ENCODE measurements around the gene SLC35F2. TPM values are rescaled to one million over a fixed set of nuclear protein-coding genes. Genes with fewer than 3 reads are reported as not detected.
A peak's percentile ranks its signal among the peaks of the same experiment; 100 is the strongest.

The SLC35F2 gene
- total RNA-seq, 1 donor from 2014 or later, result 3.1 TPM

DNA sequence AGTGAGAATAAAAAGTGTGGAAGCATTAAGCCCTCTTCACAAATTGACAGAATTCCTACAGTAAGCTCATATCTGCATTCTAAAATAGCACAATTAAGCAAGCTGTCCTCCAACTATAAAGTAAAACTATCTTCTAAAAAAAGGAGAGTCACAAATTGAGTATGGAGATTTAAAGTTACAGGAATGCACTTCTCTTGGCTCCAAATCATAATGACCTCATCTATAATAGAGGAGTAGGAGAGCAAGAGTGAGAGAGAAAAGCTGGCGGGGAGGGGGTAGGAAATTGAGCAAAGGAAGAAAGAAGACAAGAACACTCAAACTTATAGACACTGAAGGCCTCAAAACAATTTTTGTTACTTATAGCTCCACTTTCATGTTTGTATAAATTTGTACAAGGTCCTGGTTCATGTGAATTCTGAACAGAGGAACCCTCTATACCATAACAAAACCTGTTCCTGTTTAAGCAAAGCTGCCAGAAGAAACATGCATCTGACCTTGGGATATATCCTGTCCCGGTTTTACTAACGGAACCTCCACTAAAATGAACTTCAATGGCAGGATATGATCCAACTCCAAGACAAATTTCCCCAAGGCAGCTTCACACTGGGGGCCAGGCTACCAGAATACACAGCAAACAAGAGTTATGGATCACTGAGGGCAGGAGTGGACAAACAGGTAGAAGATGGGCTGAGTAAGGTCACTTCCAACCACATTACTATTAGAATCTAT, 37.2 kb downstream of the SLC35F2 start:
- Histone ChIP-seq H3K9ac (ENCODE audit: low read depth in 1 of 3, low read length in 3 of 3) (no peak overlapping the region), H3K4me1 (ENCODE audit: control insufficient read depth in 3 of 3, insufficient read depth in 3 of 3, low read length in 3 of 3) (no peaks in the 10 kb centered on the region), H3K27ac (ENCODE audit: low read depth, low read length) (peak overlapping the region; percentile 41), H3K4me3 (ENCODE audit: low read length in 3 of 3) (no peak overlapping the region), H3K27me3 (ENCODE audit: control insufficient read depth in 3 of 3, insufficient read depth in 3 of 3, low read length in 3 of 3) (no peaks in the 10 kb centered on the region), H3K9me3 (ENCODE audit: control insufficient read depth in 3 of 3, low read length in 3 of 3) (no peaks in the 10 kb centered on the region), H3K36me3 (ENCODE audit: control insufficient read depth in 3 of 3, insufficient read depth in 3 of 3, low read length in 3 of 3) (no peaks in the 10 kb centered on the region)

DNA sequence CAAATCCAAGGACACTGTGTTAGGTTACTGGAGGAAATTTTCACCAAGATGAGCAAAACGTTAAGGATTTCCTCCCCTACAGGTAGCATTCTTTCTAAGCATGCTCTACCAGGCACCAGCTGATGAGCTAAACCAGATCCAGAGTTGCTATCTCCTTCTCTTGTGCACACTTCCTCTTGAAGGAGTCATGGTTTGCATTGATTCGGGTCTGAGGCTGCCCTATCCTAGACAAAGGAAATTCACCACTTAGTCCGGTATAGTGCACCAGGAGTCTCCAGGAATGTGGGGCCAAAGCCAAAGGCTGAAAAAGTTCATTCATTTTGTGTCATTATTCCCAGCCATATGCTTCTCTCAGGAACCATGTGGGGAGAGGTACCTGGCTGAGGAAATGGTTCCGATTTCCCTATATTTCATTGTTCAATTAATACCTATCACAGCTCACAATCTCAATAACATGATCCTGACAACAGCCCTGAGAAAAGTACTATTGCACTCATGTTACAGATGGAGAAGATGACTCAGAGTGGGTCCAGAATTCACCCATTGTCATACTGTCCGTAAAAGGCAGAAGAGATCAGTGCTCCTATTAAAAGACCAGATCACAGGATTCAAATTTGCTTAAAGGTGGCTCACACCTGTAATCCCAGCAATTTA, 39.1 kb downstream of the SLC35F2 start:
- no peak overlapping the region for H3K27ac ChIP-seq (ENCODE audit: low read depth, low read length)
- H3K36me3 ChIP-seq (ENCODE audit: control insufficient read depth in 3 of 3, insufficient read depth in 3 of 3, low read length in 3 of 3), result no peaks in the 10 kb centered on the region
- H3K4me1 ChIP-seq (ENCODE audit: control insufficient read depth in 3 of 3, insufficient read depth in 3 of 3, low read length in 3 of 3), result no peaks in the 10 kb centered on the region
- no peak overlapping the region for H3K9ac ChIP-seq (ENCODE audit: low read depth in 1 of 3, low read length in 3 of 3)
- no peaks in the 10 kb centered on the region for H3K9me3 ChIP-seq (ENCODE audit: control insufficient read depth in 3 of 3, low read length in 3 of 3)
- no peak overlapping the region for H3K4me3 ChIP-seq (ENCODE audit: low read length in 3 of 3)
- no peaks in the 10 kb centered on the region for H3K27me3 ChIP-seq (ENCODE audit: control insufficient read depth in 3 of 3, insufficient read depth in 3 of 3, low read length in 3 of 3)

DNA sequence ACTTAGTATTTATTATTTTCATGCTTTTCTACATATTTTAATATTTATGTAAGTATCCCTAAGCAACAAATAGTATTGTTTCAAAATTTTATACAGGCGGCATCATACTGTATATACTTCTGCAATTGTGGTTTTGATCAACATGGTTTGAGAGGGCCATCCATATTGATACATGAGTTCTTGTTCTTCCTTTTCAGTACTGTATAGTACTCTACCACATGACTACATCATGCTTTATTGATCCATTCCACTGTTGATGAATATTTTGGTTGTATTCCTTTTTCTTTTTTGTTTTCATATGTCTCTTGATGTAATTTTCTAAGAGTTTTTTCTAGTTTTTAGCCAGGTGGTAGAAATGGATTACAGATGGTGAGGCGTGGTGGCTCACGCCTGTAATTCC, 40.1 kb downstream of the SLC35F2 start:
- no peak overlapping the region for H3K27ac ChIP-seq (ENCODE audit: low read depth, low read length)
- no peaks in the 10 kb centered on the region for H3K27me3 ChIP-seq (ENCODE audit: control insufficient read depth in 3 of 3, insufficient read depth in 3 of 3, low read length in 3 of 3)
- H3K4me1 ChIP-seq (ENCODE audit: control insufficient read depth in 3 of 3, insufficient read depth in 3 of 3, low read length in 3 of 3), result no peaks in the 10 kb centered on the region
- H3K36me3 ChIP-seq (ENCODE audit: control insufficient read depth in 3 of 3, insufficient read depth in 3 of 3, low read length in 3 of 3), result no peaks in the 10 kb centered on the region
- no peak overlapping the region for H3K4me3 ChIP-seq (ENCODE audit: low read length in 3 of 3)
- H3K9ac ChIP-seq (ENCODE audit: low read depth in 1 of 3, low read length in 3 of 3), result no peak overlapping the region
- no peaks in the 10 kb centered on the region for H3K9me3 ChIP-seq (ENCODE audit: control insufficient read depth in 3 of 3, low read length in 3 of 3)

DNA sequence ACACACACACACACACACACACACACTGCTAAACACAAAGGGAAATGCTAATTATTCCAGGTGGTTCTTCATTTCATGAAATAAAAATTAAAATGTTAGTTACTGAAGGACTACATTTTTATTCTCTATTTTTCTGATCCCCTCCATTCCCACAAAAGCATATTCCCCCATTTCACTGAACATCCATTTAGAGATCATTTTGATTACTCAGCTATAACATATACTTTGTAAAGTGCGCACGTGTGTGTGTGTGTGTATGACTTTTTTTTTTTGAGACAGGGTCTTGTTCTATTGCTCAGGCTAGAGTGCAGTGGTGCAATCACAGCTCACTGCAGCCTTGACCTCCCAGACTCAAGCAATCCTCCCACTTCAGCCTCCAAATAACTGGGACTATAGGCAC, 42.6 kb downstream of the SLC35F2 start:
- Histone ChIP-seq H3K36me3 (ENCODE audit: control insufficient read depth in 3 of 3, insufficient read depth in 3 of 3, low read length in 3 of 3) (no peaks in the 10 kb centered on the region), H3K4me3 (ENCODE audit: low read length in 3 of 3) (no peak overlapping the region), H3K9ac (ENCODE audit: low read depth in 1 of 3, low read length in 3 of 3) (no peak overlapping the region), H3K27ac (ENCODE audit: low read depth, low read length) (no peak overlapping the region), H3K27me3 (ENCODE audit: control insufficient read depth in 3 of 3, insufficient read depth in 3 of 3, low read length in 3 of 3) (no peaks in the 10 kb centered on the region), H3K9me3 (ENCODE audit: control insufficient read depth in 3 of 3, low read length in 3 of 3) (no peaks in the 10 kb centered on the region), H3K4me1 (ENCODE audit: control insufficient read depth in 3 of 3, insufficient read depth in 3 of 3, low read length in 3 of 3) (no peaks in the 10 kb centered on the region)

DNA sequence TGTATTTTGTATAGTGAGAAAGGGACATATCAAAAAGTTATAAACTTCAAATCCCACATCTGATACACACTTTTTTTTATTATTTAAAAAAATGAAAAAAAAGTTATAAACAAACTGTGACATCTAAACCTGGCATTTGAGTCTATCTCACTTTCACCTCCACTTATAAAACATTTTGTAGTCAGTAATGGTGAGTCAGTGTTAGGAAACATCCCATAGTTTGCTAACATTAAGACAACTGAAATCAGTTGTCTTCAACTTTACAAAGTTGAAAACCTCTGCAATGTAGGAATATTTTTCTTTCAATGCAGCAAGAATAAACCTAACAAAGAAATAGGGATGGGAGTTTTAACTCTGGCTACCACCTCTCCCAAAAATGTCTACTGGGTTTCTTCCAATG, 47.7 kb downstream of the SLC35F2 start:
- no peak overlapping the region for H3K9ac ChIP-seq (ENCODE audit: low read depth in 1 of 3, low read length in 3 of 3)
- no peaks in the 10 kb centered on the region for H3K4me1 ChIP-seq (ENCODE audit: control insufficient read depth in 3 of 3, insufficient read depth in 3 of 3, low read length in 3 of 3)
- H3K36me3 ChIP-seq (ENCODE audit: control insufficient read depth in 3 of 3, insufficient read depth in 3 of 3, low read length in 3 of 3), result no peaks in the 10 kb centered on the region
- no peaks in the 10 kb centered on the region for H3K9me3 ChIP-seq (ENCODE audit: control insufficient read depth in 3 of 3, low read length in 3 of 3)
- no peaks in the 10 kb centered on the region for H3K27me3 ChIP-seq (ENCODE audit: control insufficient read depth in 3 of 3, insufficient read depth in 3 of 3, low read length in 3 of 3)
- no peak overlapping the region for H3K27ac ChIP-seq (ENCODE audit: low read depth, low read length)
- H3K4me3 ChIP-seq (ENCODE audit: low read length in 3 of 3), result no peak overlapping the region

DNA sequence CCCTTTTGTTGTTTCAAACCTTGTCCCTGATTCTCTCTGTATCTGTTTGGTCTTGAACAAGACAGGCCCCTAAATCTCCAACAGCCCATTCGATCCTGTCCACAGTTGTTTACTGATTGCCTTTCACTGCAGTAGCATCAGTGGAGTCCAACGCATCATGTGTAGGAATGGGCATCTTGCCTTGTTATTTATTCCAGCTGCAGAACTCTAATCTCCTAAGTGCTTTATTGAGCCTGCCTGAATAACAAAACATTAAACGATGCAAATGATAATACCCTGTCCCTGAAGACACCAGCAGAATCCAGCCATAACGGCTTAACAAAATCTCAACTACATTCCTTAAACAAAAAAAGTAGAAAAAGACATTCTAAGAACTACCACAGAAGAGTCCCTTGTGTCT, 50.1 kb downstream of the SLC35F2 start:
- H3K27me3 ChIP-seq (ENCODE audit: control insufficient read depth in 3 of 3, insufficient read depth in 3 of 3, low read length in 3 of 3), result no peaks in the 10 kb centered on the region
- H3K9me3 ChIP-seq (ENCODE audit: control insufficient read depth in 3 of 3, low read length in 3 of 3), result no peaks in the 10 kb centered on the region
- H3K9ac ChIP-seq (ENCODE audit: low read depth in 1 of 3, low read length in 3 of 3), result no peak overlapping the region
- no peak overlapping the region for H3K4me3 ChIP-seq (ENCODE audit: low read length in 3 of 3)
- no peaks in the 10 kb centered on the region for H3K4me1 ChIP-seq (ENCODE audit: control insufficient read depth in 3 of 3, insufficient read depth in 3 of 3, low read length in 3 of 3)
- no peak overlapping the region for H3K27ac ChIP-seq (ENCODE audit: low read depth, low read length)
- H3K36me3 ChIP-seq (ENCODE audit: control insufficient read depth in 3 of 3, insufficient read depth in 3 of 3, low read length in 3 of 3), result no peaks in the 10 kb centered on the region

DNA sequence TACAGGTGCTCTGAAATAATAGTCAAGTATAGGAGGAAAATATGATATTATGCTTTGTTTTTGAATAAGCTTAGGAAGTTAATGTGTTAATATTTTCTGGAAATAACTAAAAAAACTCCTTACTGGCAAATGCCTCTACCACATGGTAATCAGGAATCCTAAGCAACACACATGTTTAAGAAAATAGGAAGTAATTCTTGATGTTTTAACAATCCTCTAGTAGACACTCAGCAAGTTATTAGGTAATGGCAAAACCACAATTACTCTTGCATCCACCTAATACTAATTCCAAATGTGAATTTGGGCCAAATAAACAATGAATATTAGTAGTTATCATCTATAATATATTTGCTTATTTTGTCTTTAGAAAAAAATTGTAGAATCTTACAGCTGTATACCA, 53.6 kb downstream of the SLC35F2 start:
- H3K4me1 ChIP-seq (ENCODE audit: control insufficient read depth in 3 of 3, insufficient read depth in 3 of 3, low read length in 3 of 3), result no peaks in the 10 kb centered on the region
- H3K9me3 ChIP-seq (ENCODE audit: control insufficient read depth in 3 of 3, low read length in 3 of 3), result no peaks in the 10 kb centered on the region
- no peak overlapping the region for H3K9ac ChIP-seq (ENCODE audit: low read depth in 1 of 3, low read length in 3 of 3)
- H3K36me3 ChIP-seq (ENCODE audit: control insufficient read depth in 3 of 3, insufficient read depth in 3 of 3, low read length in 3 of 3), result no peaks in the 10 kb centered on the region
- no peak overlapping the region for H3K4me3 ChIP-seq (ENCODE audit: low read length in 3 of 3)
- no peak overlapping the region for H3K27ac ChIP-seq (ENCODE audit: low read depth, low read length)
- no peaks in the 10 kb centered on the region for H3K27me3 ChIP-seq (ENCODE audit: control insufficient read depth in 3 of 3, insufficient read depth in 3 of 3, low read length in 3 of 3)

DNA sequence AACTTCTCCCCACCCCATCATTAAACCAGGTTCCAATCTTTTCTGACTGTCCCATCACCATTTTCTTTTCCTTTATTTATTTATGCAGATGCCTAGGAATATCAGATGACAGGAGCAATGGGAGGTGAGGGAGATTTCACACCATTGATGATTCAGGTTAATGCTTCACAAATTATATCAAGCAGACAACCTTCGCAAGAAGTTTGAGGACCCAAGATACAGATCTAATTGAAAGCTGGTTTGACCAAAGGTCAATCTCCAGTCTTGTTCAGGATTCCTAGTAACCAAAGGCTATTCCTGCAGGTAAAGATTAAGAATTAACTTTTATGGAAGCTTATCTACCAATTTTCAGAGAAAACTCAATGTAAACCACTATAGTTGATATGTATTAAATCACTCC, 54.4 kb downstream of the SLC35F2 start:
- Histone ChIP-seq H3K36me3 (ENCODE audit: control insufficient read depth in 3 of 3, insufficient read depth in 3 of 3, low read length in 3 of 3) (no peaks in the 10 kb centered on the region), H3K9ac (ENCODE audit: low read depth in 1 of 3, low read length in 3 of 3) (no peak overlapping the region), H3K27ac (ENCODE audit: low read depth, low read length) (no peak overlapping the region), H3K9me3 (ENCODE audit: control insufficient read depth in 3 of 3, low read length in 3 of 3) (no peaks in the 10 kb centered on the region), H3K4me3 (ENCODE audit: low read length in 3 of 3) (no peak overlapping the region), H3K4me1 (ENCODE audit: control insufficient read depth in 3 of 3, insufficient read depth in 3 of 3, low read length in 3 of 3) (no peaks in the 10 kb centered on the region), H3K27me3 (ENCODE audit: control insufficient read depth in 3 of 3, insufficient read depth in 3 of 3, low read length in 3 of 3) (no peaks in the 10 kb centered on the region)

DNA sequence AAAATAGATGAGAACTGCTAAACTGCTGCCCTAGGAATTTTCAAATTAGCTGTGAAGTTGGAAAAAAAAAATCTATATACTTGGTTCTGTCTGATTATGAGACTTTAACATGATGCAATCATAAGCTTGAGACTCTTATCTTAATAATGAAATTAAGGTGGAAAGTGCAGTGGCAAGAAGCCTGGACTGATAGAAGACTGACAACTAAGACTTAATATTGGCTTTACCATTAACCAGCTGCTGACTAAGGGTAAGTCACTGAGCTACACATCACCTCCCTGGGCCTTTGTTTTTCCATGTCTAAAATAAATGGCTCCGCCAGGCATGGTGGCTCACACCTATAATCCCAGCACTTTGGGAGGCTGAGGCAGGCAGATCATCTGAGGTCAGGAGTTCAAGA, 56.9 kb downstream of the SLC35F2 start:
- H3K27me3 ChIP-seq (ENCODE audit: control insufficient read depth in 3 of 3, insufficient read depth in 3 of 3, low read length in 3 of 3), result no peaks in the 10 kb centered on the region
- no peaks in the 10 kb centered on the region for H3K9me3 ChIP-seq (ENCODE audit: control insufficient read depth in 3 of 3, low read length in 3 of 3)
- H3K4me3 ChIP-seq (ENCODE audit: low read length in 3 of 3), result no peak overlapping the region
- H3K36me3 ChIP-seq (ENCODE audit: control insufficient read depth in 3 of 3, insufficient read depth in 3 of 3, low read length in 3 of 3), result no peaks in the 10 kb centered on the region
- H3K27ac ChIP-seq (ENCODE audit: low read depth, low read length), result no peak overlapping the region
- no peak overlapping the region for H3K9ac ChIP-seq (ENCODE audit: low read depth in 1 of 3, low read length in 3 of 3)
- H3K4me1 ChIP-seq (ENCODE audit: control insufficient read depth in 3 of 3, insufficient read depth in 3 of 3, low read length in 3 of 3), result no peaks in the 10 kb centered on the region

DNA sequence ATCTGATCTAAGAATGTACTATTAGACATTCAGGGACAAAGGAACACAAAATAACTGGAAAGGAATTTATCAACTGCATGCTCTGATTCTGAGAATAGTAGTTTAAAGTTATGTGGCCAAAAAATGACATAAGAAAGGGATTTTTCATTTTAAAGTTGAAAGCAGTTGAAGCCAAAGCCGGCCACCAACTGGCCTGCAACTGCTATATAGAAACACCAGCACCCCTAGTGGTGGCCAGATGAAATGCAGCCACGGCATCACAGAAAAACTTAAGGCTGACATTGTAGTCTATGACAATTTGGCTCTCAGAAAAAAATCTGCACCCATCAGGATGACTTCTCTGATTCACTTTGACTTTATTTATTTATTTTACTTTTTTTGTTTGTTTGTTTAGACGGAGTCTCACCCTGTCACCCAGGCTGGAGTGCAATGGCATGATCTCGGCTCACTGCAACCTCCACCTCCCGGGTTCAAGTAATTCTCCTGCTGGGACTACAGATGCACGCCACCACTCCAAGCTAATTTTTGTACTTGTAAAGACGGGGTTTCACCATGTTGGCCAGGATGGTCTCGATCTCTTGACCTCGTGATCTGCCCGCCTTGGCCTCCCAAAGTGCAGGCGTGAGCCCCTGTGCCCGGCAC, 59.2 kb downstream of the SLC35F2 start:
- Histone ChIP-seq H3K4me3 (ENCODE audit: low read length in 3 of 3) (no peak overlapping the region), H3K9me3 (ENCODE audit: control insufficient read depth in 3 of 3, low read length in 3 of 3) (no peaks in the 10 kb centered on the region), H3K27me3 (ENCODE audit: control insufficient read depth in 3 of 3, insufficient read depth in 3 of 3, low read length in 3 of 3) (no peaks in the 10 kb centered on the region), H3K36me3 (ENCODE audit: control insufficient read depth in 3 of 3, insufficient read depth in 3 of 3, low read length in 3 of 3) (no peaks in the 10 kb centered on the region), H3K9ac (ENCODE audit: low read depth in 1 of 3, low read length in 3 of 3) (no peak overlapping the region), H3K4me1 (ENCODE audit: control insufficient read depth in 3 of 3, insufficient read depth in 3 of 3, low read length in 3 of 3) (no peaks in the 10 kb centered on the region), H3K27ac (ENCODE audit: low read depth, low read length) (no peak overlapping the region)
